Spinal cord (tissue), 10 donors: ENCODE results near the gene TANGO2. TPM values are rescaled to one million over a fixed set of nuclear protein-coding genes. Genes with fewer than 3 reads are reported as not detected.

Experiments
- DNase-seq, 6 donors: peaks; one replicate each; pipeline versions ENCODE4 v3.0.0 to v3.0.0-alpha.2; 2013 to 2015; ENCODE audit warnings: low spot score in 6 of 6, low read depth in 4 of 6
- H3K27ac ChIP-seq: one replicate; pipeline ENCODE4 v1.5.1; 2013; ENCODE audit warnings: low read depth, low read length, control low read depth
- H3K27me3 ChIP-seq: one replicate; pipeline ENCODE4 v1.6.1; 2013; ENCODE audit warnings: low read length; ENCODE audit not compliant: control insufficient read depth, insufficient read depth
- H3K36me3 ChIP-seq: one replicate; pipeline ENCODE4 v1.6.1; 2013; ENCODE audit warnings: low read length; ENCODE audit not compliant: control insufficient read depth, insufficient read depth
- H3K4me1 ChIP-seq: one replicate; pipeline ENCODE4 v1.6.1; 2013; ENCODE audit warnings: low read length; ENCODE audit not compliant: control insufficient read depth, insufficient read depth
- H3K4me3 ChIP-seq: one replicate; pipeline ENCODE4 v1.5.1; 2013; ENCODE audit warnings: low read depth, low read length, control low read depth
- H3K9me3 ChIP-seq: one replicate; pipeline ENCODE4 v1.6.1; 2013; ENCODE audit warnings: low read length; ENCODE audit not compliant: control insufficient read depth, insufficient read depth
- WGBS: methylation state at CpG from one replicate; pipeline ENCODE4 v1.1.5; 2013; ENCODE audit warnings: missing lambda C conversion rate; ENCODE audit not compliant: insufficient coverage; 5-methylcytosine and 5-hydroxymethylcytosine counted together
- polyA plus RNA-seq, 2 donors: library from polyadenylated mRNA; unstranded; fragments of 120-200 nt; gene quantifications; one replicate each; pipeline ENCODE4 v1.2.1, GENCODE V29; 2013; ENCODE audit not compliant: insufficient read length in 2 of 2
- total RNA-seq, 2 donors: library from RNA; depleted of rRNA in 1 of 2; stranded (reverse); fragments of 120-200 nt in 1 of 2; fragments of >200 nt in 1 of 2; gene quantifications; one replicate each; pipeline versions ENCODE4 v1.2.3 to v1.2.4, GENCODE V29; 2013 to 2014
- donor health status: healthy.

TANGO2 gene
- total and polyA plus RNA-seq, 4 donors: 17.9 to 32.6 (median 23.3) TPM

DNA sequence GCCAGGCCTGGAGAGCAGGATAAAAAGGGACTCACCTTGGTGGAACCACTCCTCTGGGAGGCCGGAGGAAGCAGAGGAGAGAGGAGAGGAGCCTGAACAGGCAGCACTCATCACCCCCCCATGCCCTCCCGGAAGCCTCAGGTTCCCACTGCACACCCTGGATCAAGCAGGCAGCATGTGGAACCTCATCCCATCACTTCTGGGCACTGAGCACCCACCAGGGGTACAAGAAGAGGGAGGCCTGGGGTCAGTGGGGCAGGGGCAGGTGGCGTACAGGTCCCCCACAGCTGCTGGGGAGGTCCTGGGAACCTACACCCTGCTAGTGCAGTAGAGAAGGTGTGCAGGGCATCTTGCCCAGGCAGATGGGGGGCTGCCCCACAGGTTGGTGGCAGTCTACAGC is 44.2 kb upstream of the TANGO2 start:
- H3K27ac ChIP-seq: no peak overlapping the region
- peaks cover 100% of the 10 kb centered on the region for H3K36me3 ChIP-seq
- no peaks in the 10 kb centered on the region for H3K9me3 ChIP-seq
- DNase-seq: no peak
- WGBS: 80% methylated on average over 2 of the region's 3 CpGs
- no peaks in the 10 kb centered on the region for H3K27me3 ChIP-seq
- peaks cover 41% of the 10 kb centered on the region for H3K4me1 ChIP-seq
- H3K4me3 ChIP-seq: no peak overlapping the region

DNA sequence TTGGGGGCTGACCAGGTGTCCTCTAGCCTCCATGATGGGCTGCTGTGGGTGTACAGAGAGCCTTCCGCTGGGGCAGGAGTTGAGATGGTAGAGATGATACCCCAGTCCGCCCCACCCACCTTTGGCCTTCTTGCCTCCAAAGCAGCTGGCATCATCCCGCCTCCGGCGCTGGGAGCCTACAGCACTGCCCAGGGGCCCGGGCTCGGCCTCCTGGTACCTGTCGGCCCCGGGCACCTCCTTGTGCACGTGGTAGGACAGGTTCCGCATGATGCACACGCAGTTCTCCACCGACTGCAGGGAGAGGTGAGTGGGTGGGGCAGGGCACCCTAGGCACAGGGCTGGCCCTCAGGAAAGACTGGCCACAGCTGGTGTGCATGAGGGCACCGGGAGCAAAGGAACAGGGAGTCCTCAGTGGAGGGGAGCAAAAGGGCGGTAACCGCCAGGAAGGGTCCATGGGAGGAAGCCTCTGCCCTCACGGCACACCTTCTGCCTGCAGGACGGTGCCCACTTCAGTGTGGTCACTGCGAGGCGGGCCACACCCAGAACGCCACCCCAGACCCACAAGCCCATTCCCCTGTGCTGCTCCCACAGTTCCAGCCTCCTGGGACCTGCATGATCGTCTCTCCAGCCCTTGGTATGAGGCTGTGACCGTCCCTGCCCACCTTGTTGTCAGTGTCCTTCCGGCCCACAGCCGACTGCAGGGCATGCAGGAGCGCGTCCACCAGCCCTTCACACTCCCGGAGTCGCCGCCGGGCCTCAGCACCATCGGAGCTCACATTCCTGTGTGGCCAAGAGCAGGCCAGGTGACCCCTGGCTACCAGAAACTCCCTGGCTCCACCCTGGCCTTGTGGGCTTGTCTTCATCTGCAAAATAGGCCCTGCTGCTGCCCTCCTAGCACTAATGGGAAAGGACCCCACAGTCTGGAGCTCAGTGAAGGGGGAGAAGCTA is 43.3 kb upstream of the TANGO2 start:
- Histone ChIP-seq H3K27ac (no peak overlapping the region), H3K36me3 (peaks cover 100% of the 10 kb centered on the region), H3K9me3 (no peaks in the 10 kb centered on the region), H3K27me3 (no peaks in the 10 kb centered on the region), H3K4me3 (no peak overlapping the region), H3K4me1 (peaks cover 38% of the 10 kb centered on the region)
- DNase-seq: no peak
- WGBS: 94% methylated on average over 31 of the region's 32 CpGs

DNA sequence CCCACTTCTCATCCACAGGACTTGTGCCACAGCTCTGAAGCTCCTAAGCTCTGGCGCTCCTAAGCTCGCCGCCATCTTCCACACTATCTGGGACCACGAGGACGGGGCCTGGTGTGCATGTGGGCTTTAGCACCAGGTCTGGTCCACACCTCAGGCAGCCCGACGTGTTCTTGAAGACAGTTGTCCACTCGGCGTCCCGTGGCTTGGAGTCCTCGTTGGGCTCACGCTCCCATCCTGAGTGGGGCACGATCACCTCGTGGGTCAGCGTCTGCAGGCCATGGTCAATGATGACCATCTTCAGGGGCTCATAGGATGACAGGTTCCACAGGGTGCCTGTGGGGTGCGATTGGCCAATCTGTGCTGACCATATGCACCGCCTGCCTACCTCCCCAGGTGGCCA is 42.2 kb upstream of the TANGO2 start:
- no peaks in the 10 kb centered on the region for H3K27me3 ChIP-seq
- peaks cover 100% of the 10 kb centered on the region for H3K36me3 ChIP-seq
- no peak for DNase-seq
- no peak overlapping the region for H3K27ac ChIP-seq
- WGBS: 96% methylated on average over 17 of the region's 17 CpGs
- peaks cover 46% of the 10 kb centered on the region for H3K4me1 ChIP-seq
- no peaks in the 10 kb centered on the region for H3K9me3 ChIP-seq
- H3K4me3 ChIP-seq: no peak overlapping the region

DNA sequence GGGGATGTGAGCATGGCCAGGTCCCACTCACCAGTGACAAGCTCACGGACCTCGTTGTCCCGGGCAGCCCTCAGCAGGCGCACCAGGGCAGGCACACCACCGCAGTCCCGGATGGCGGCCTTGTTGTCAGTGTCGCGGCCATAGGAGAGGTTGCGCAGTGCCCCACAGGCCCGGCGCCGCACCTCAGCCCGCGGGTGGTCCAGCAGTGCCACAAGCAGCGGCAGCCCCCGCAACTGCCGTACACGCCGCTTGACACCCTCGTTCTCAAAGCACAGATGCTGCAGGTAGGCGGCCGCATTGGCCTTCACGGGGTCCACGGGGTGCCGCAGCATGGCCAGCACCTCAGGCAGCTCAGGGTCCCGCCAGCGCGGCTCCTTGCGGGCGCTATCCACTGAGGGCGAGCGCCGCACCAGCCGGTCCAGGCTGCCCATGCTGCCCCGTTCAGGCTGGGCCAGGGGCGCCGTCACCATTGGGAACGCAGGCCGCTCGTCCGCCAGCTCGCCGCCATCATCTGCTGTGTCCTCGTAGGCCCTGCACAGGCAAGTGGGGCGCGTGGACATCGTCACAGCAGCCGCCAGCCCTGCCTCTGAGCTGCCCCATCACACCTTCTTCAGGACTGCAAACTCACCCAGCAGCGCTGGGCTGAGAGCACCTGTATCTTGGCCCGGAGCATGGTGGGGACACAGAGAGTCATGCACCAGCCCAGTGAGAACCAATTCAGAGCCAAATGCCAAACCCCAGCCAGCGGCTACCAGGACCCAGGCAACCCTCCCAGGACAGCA is 41.0 kb upstream of the TANGO2 start:
- no peak overlapping the region for H3K4me3 ChIP-seq
- no peak overlapping the region for H3K27ac ChIP-seq
- 96% methylated on average over 52 of the region's 52 CpGs for WGBS
- peaks cover 100% of the 10 kb centered on the region for H3K36me3 ChIP-seq
- no peaks in the 10 kb centered on the region for H3K27me3 ChIP-seq
- peaks cover 46% of the 10 kb centered on the region for H3K4me1 ChIP-seq
- DNase-seq: no peak
- H3K9me3 ChIP-seq: no peaks in the 10 kb centered on the region

DNA sequence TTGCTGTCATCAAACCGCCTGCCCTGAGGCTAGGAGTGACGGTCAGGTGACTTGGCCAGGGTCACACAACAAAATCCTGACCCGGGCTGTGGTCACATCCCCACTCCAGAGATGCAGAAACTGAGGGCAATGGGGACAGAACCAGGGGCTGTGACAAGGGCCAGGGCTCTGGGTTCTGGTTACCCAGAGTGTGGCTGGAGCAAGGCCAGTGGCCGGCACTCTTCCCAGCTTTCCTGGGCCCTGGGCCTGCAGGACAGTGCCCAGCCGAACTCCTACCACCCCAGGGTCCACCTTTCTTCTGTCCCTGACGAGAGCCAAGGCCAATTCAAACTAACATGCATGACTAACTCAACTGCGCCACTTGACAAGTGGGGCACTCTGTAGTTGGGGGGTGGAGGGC is 40.1 kb upstream of the TANGO2 start:
- 94% methylated on average over 4 of the region's 7 CpGs for WGBS
- Histone ChIP-seq H3K4me3 (no peak overlapping the region), H3K9me3 (no peaks in the 10 kb centered on the region), H3K27me3 (no peaks in the 10 kb centered on the region), H3K4me1 (peaks cover 46% of the 10 kb centered on the region), H3K36me3 (peaks cover 98% of the 10 kb centered on the region), H3K27ac (no peak overlapping the region)
- DNase-seq: no peak

DNA sequence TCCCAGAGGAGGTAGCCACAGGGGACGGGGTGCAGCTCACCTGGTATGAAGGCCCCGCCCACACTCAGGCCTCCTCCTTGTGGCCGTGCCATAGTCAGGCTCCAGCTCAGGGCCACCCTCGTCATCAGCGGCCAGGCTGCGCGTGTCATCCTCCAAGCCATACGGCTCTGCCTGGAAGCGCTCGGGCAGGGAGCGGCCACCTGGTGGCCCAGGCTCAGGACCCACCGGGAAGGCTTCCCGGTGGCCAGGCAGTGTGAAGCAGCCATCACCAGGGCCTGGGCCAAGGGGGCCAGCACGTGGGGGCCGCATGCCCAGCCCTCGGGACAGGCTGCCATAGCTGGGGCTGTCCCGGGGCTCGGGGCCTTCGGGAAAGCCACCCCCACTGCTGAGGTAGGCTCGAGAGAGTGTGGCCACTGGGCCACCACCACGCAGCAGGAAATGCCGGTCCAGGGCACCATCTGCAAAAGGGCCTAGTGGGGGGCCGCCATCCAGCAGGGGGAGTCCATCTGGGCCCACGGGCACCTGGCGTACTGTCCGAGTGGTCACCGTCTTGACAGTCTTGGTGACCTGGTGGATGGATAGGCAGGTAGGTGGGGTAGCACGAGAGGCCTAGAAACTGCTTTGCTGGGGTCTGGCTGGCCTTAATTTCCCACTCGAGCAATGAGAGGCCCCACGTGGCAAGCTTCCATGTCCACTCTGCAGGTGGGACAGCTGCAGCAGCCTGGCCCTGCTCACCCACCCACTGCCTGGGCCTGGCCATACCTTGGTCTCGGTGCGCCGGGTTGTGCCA is 39.5 kb upstream of the TANGO2 start:
- peaks cover 92% of the 10 kb centered on the region for H3K36me3 ChIP-seq
- no peak overlapping the region for H3K4me3 ChIP-seq
- H3K27ac ChIP-seq: no peak overlapping the region
- H3K9me3 ChIP-seq: no peaks in the 10 kb centered on the region
- peaks cover 46% of the 10 kb centered on the region for H3K4me1 ChIP-seq
- 92% methylated on average over 31 of the region's 33 CpGs for WGBS
- H3K27me3 ChIP-seq: no peaks in the 10 kb centered on the region
- DNase-seq: no peak

DNA sequence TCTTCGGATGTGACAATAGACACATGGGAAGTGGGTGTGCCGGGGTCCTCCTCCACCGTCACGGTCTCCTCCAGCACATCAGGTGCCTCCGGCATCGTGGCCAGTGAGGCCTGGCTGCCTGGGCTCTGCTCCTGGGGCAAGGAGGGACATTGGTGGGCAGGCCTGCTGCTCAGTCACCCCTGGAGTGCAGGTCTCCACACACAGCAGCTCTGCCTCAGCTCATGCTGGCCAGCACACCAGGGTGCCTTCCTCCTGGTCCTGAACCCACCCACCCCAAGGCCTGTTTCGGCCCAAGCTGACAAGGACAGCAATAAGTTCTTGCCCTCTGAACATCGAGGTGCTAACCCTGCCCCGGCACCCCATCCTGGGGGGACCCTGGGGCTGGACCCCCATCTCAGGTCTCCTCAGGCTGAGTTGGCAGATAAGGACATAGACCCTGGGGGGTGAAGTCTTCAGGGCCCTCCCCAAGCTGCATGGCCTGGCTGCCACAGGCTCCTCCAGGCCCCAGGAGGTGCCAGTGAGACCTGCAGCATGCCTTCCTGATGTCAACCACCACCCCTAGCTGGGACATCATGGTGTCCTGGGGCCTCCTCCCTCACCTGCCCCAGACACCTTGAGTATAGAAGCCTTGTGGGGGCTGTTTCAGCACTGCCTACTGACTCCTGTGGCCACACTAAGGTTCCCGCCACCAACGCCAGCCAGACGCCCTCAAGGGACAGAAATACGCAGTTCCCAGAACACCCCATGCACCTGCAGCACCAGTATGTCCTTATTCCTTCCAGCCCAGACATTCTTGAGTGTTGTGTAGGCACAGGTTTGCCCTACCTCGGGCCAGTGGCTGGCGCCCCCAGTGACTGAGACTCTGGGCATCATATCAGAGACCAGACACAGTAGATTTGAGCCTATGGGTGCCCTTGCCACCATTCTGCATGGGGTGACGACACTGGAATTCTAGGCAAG is 38.7 kb upstream of the TANGO2 start:
- H3K9me3 ChIP-seq: no peaks in the 10 kb centered on the region
- peaks cover 48% of the 10 kb centered on the region for H3K4me1 ChIP-seq
- 92% methylated on average over 15 of the region's 16 CpGs for WGBS
- H3K36me3 ChIP-seq: peaks cover 83% of the 10 kb centered on the region
- no peak for DNase-seq
- no peaks in the 10 kb centered on the region for H3K27me3 ChIP-seq
- no peak overlapping the region for H3K27ac ChIP-seq
- H3K4me3 ChIP-seq: no peak overlapping the region

DNA sequence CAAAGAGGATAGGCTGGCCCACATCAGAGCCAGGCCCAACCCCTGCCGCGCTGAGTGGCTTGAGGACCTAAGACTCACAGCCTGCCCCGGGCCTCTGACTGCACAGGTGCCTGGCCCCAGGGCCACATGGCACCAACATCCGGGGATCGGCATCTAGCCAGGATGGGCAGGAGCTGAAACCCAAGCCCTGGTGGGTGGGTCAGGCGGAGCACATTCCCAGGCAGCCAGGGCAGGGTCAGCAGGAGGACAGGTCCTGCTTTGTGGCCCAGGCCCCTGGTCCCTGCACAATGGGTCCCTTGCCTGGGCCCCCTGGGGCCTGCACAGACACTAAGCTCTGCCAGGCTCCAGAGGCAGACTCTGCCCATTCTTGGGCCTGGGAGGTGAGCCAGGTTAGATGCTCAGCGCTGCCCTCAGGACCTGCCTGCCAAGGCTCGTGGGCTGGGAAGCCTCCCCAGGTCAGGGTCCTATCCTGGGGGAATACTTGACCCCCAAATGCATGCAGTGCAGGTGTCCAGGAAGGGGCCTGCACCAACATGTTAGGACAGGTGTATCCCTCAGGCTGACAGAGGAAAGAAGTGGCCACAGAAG is 37.8 kb upstream of the TANGO2 start:
- 85% methylated on average over 8 of the region's 8 CpGs for WGBS
- Histone ChIP-seq H3K27me3 (no peaks in the 10 kb centered on the region), H3K36me3 (peaks cover 81% of the 10 kb centered on the region), H3K4me1 (peaks cover 57% of the 10 kb centered on the region), H3K27ac (no peak overlapping the region), H3K9me3 (no peaks in the 10 kb centered on the region), H3K4me3 (no peak overlapping the region)
- no peak for DNase-seq
